Left ventricle myocardium inferior (tissue), 1 donor: Measurements from ENCODE around the gene PTPRQ. TPM values are rescaled to one million over a fixed set of nuclear protein-coding genes. Genes with fewer than 3 reads are reported as not detected.

ENCODE experiments used
- DNase-seq: peaks from one replicate; pipeline ENCODE4 v3.0.0-alpha.2; 2020
- H3K27ac ChIP-seq: fragments of 200-600 bp; replicated peaks from 2 replicates; pipeline ENCODE4 v1.8.0; 2021
- H3K27me3 ChIP-seq: fragments of 200-600 bp; 2 replicates; pipeline ENCODE4 v1.8.0; 2021; ENCODE audit warnings: low read depth
- H3K36me3 ChIP-seq: fragments of 200-600 bp; 2 replicates; pipeline ENCODE4 v1.8.0; 2021
- H3K4me1 ChIP-seq: fragments of 200-600 bp; 2 replicates; pipeline ENCODE4 v1.8.0; 2021
- H3K4me3 ChIP-seq: fragments of 200-600 bp; 2 replicates; pipeline ENCODE4 v1.8.0; 2021; ENCODE audit warnings: mild to moderate bottlenecking, moderate library complexity
- H3K9me3 ChIP-seq: fragments of 200-600 bp; replicated peaks from 2 replicates; pipeline ENCODE4 v1.8.0; 2021
- intact Hi-C: fragments of 100-400 bp; cut with micrococcal nuclease; formaldehyde crosslinking; loops from one replicate; pipeline ENCODE4 v1.11.0; 2022
- total RNA-seq: library from RNA; stranded (reverse); fragmentation: NEBNext Ultra II Directional; extraction: Animal tissue kit (Norgen Biotek cat#: 25700); gene quantifications from one replicate; pipeline ENCODE4 v1.2.1, GENCODE V29; 2021
- TF ChIP-seq, protein P1 (sequence below): fragments of 200-600 bp; IDR thresholded peaks from 2 replicates; pipeline ENCODE4 v1.8.0; 2021; ENCODE audit warnings: antibody characterized with exemption, mild to moderate bottlenecking, borderline replicate concordance
- donor health status: DM: no; HTN: yes; CAD: no; lungs with severe emphysema.

Gene PTPRQ
- total RNA-seq, 1 donor from 2014 or later = 0.27 TPM

- Histone ChIP-seq H3K4me3 (no peak overlapping the region), H3K36me3 (no peaks in the 10 kb centered on the region), H3K4me1 (no peaks in the 10 kb centered on the region), H3K27ac (no peak overlapping the region), H3K9me3 (peaks cover 9% of the 10 kb centered on the region), H3K27me3 (no peaks in the 10 kb centered on the region)
- intact Hi-C loops = no loop called here
- TF ChIP-seq, protein P1, sequence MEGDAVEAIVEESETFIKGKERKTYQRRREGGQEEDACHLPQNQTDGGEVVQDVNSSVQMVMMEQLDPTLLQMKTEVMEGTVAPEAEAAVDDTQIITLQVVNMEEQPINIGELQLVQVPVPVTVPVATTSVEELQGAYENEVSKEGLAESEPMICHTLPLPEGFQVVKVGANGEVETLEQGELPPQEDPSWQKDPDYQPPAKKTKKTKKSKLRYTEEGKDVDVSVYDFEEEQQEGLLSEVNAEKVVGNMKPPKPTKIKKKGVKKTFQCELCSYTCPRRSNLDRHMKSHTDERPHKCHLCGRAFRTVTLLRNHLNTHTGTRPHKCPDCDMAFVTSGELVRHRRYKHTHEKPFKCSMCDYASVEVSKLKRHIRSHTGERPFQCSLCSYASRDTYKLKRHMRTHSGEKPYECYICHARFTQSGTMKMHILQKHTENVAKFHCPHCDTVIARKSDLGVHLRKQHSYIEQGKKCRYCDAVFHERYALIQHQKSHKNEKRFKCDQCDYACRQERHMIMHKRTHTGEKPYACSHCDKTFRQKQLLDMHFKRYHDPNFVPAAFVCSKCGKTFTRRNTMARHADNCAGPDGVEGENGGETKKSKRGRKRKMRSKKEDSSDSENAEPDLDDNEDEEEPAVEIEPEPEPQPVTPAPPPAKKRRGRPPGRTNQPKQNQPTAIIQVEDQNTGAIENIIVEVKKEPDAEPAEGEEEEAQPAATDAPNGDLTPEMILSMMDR = no peak
- no peak for DNase-seq
These were observed 246.5 kb downstream of the PTPRQ start for GRCh38 chr12:80690513-80690912.

- Histone ChIP-seq H3K27me3 (no peaks in the 10 kb centered on the region), H3K4me1 (no peaks in the 10 kb centered on the region), H3K4me3 (no peak overlapping the region), H3K36me3 (no peaks in the 10 kb centered on the region), H3K9me3 (peaks cover 2% of the 10 kb centered on the region), H3K27ac (no peak overlapping the region)
- TF ChIP-seq, protein P1 = no peak
- DNase-seq = no peak
- intact Hi-C loops = no loop called here
These were observed 248.1 kb downstream of the PTPRQ start for GRCh38 chr12:80692114-80692513.

GRCh38 chr12:80697270-80697887 lies 253.3 kb downstream of the PTPRQ start:
- DNase-seq = no peak
- no peaks in the 10 kb centered on the region for H3K36me3 ChIP-seq
- H3K4me3 ChIP-seq = no peak overlapping the region
- no peak overlapping the region for H3K27ac ChIP-seq
- no peaks in the 10 kb centered on the region for H3K9me3 ChIP-seq
- TF ChIP-seq, protein P1 = no peak
- intact Hi-C loops = no loop called here
- peaks cover 2% of the 10 kb centered on the region for H3K4me1 ChIP-seq
- no peaks in the 10 kb centered on the region for H3K27me3 ChIP-seq

DNA sequence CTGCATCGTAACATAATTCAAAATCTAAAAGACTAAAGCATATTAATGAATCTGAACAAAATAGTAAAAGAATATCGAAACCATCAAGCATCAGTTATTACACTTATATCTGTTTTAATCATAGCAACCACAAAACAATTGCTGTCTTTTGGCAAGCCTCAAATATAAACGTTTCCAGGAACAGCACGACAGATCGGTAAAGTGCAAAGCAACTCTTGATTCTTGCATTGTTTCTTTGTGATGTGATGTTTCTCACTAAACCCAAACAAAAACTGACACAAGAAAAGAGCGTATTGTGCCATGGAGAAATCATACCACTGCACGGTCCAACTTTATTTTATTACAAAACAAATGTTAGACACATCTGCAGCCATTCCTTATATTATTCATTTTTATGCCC lies 254.2 kb downstream of the PTPRQ start:
- DNase-seq = no peak

DNA sequence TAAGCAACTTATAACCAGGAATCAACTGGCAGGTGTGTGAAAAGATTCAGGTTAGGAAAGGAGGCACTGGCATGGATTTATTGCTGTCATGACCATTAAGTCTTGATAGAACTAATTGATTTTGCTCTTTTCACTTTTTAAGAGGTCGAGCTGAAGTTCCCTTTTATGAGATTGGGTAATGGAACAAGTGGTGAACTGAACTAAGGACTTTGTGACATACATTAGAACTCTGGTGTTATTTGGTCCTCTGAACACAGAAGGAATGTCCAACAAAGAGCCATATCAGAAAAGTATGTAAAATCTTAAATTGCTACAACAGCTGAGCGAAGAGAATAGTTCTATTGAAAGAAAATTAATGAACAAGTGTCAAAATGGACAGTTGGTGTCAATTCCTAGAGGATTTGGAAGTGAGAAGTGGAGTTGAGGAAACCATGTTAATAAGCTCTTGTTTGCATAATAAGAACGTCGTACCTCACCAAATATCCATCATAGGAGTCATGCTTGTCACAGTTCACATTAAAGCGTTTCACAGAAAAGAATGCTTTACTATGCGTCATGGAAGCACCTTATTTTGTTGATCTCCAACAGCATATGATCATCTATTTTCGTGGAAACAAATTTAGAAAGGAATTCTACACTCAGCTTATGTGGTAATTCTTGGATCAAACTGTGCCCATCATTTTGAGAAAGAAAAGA lies 255.0 kb downstream of the PTPRQ start:
- TF ChIP-seq, protein P1 = no peak
- Histone ChIP-seq H3K9me3 (no peaks in the 10 kb centered on the region), H3K27ac (no peak overlapping the region), H3K4me1 (peaks cover 14% of the 10 kb centered on the region), H3K36me3 (no peaks in the 10 kb centered on the region), H3K27me3 (no peaks in the 10 kb centered on the region), H3K4me3 (no peak overlapping the region)
- intact Hi-C loops = no loop called here
- DNase-seq = no peak

More for the DNA sequence above, 254.2 kb downstream of the PTPRQ start:
- Histone ChIP-seq H3K9me3 (no peaks in the 10 kb centered on the region), H3K4me3 (no peak overlapping the region), H3K36me3 (no peaks in the 10 kb centered on the region), H3K4me1 (peaks cover 11% of the 10 kb centered on the region), H3K27ac (no peak overlapping the region), H3K27me3 (no peaks in the 10 kb centered on the region)
- intact Hi-C loops = no loop called here
- TF ChIP-seq, protein P1 = no peak
